M059J (cell line): Measurements from ENCODE around the gene CFL1. TPM values are rescaled to one million over a fixed set of nuclear protein-coding genes. Genes with fewer than 3 reads are reported as not detected.
A peak's percentile ranks its signal among the peaks of the same experiment; 100 is the strongest.

Experiments
- DNase-seq: peaks from one replicate; pipeline ENCODE4 v3.0.0-alpha.2; 2012; ENCODE audit warnings: low read depth
- total RNA-seq: library from RNA; depleted of rRNA; stranded (reverse); fragments of >200 nt; shearing (Covaris generic); gene quantifications from 2 replicates; pipeline ENCODE4 v1.2.3, GENCODE V29; 2014

CFL1 gene
- total RNA-seq, 1 experiment from 2014 or later, result 2,276 TPM

- DNase-seq, result peak; percentile 29
Observed at GRCh38 chr11:65870706-65871681, 13.0 kb upstream of the CFL1 start.

- DNase-seq, result no peak
Observed at GRCh38 chr11:65870307-65870658, 12.3 kb upstream of the CFL1 start.

DNA sequence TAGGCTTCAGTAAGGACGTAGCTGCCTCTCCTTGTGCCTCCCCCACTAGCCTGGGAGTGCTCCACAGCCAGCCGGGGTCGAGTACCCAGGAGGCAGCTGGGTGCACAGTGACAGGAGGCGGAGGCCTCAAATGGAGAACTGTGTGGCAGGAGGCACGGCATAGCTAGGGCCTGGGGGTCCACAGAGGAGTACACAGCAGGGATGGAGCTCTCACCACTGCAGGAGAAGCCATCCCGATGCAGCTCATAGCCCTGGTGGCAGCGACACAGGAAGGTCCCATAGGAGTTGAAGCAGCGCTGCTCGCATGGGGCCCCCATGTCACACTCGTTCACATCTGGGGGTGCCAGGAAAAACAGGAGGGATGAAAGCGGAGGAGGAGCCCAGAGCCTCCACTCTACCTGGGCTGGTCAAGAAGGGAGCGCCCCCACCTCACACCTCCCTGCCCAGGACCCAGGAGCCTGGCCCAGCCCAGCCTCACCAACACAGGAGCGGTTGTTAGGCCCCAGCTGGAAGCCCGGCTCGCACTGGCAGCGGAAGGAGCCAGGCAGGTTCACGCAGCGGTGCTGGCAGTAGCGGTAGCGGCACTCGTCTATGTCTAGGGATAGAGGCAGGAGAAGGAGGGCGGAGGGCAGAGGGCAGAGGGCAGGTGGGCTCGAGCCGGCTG lies 11.8 kb upstream of the CFL1 start:
- DNase-seq, result no peak

DNA sequence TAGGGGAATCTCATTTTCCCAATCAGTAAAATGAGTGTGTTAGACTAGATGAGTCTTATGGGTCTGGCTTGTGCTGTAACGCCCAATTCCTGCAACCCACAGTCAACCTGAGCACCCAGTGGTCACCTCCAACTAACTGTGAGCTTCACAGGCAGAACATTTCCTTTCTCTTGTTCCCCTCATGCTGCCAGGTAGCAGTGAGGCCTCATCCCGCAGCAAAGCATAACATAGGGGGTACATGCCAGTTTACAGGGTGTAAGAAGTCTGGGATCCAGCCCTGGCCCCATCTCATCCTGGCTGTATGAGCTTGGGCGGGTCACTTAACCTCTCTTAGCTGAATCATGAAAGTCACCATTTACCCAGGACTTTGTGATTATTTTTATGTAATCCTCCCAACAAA lies 10.9 kb upstream of the CFL1 start:
- no peak for DNase-seq

DNA sequence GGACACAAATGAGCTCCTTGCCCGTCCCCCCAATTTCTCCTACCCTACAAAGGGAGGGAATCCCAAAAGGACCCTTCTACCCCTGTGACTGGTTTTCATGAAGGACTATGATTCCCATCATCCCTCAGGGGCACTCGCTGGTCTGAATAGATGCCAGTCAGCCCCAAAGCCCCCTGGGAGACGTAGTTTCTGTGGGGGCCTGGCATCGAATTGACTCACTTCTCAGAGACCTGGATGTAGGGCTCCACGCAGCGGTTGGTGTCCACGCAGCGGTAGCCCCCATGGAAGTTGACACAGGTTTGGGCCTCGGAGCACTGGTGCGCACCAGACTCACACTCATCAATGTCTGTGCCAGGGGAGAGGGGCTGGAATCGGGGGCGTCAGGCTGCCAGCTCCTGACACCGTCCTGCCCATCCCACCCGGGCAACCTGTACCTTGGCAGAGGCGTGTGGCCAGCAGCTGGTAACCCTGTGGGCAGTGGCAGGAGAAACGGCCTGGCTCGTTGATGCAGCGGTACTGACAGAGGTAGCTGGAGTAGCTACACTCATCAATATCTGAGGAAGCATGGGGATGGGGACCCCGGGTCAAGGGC lies 10.2 kb upstream of the CFL1 start:
- peak; percentile 47 for DNase-seq

GRCh38 chr11:65867284-65868071 lies 9.5 kb upstream of the CFL1 start:
- DNase-seq, result no peak

DNA sequence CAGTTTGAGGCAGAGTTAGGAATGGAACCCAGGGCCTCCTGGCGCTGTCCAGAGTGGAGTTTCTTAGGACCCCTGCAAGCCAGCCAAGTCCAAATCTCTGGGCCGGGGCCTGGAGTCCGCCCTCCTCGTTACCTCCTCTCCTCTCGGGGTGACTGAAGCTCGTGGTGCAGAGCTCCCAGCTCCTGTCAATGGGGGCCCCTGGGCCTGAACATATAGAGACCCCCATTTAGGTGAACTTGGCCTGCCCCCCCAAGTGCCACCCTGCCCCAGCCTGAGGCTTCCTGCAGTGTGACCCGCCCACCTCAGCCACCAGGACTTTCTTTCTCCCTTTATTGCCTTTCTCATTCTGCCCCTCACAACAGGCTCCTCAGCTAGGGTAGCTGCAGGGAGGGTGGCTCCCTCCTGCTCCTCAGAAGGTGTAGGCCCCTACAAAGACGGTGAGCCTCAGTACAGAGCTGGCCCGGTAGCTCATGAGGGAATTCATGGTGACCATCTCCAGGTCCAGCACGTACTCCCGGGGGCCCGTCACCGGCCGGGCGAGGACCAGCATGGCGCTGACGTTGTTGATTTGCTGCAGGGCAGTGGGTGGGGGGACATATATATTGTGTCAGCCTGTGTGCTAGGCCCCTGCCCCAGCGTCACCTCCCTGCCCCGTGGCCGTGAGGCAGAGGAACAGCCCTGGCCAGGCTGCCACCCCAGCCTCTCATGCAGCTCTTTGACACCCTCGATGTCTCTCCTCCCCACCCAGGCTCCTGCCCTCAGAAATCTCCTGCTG lies 8.7 kb upstream of the CFL1 start:
- no peak for DNase-seq

DNA sequence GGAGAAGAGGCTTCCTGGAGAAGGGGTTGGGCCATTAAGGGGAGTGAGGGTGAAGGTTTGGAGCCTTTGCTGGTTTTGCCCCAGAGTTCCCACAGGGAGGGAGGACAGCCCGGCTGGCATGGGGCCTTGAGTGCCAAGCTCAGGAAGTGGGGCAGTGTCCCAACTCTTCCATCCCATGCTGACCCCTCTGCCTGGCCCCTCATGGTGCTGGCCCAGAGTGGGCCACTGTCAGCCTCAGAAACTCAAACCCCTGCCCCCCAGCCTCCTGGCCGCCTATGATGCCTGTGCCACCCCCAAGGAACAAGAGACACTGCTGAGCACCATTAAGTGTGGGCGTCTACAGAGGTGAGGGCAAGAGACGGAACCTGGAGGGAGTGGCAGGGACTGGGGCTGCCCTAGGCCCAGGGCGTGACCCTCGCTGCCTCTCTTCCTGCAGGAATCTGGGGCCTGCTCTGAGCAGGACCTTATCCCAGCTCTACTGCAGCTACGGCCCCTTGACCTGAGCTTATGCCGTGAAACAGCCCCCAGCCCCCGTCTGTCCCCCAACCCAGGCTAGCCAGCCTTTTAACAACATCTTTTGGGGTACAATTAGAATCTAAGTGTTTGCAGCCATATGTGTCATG lies 7.7 kb upstream of the CFL1 start:
- DNase-seq, result no peak

GRCh38 chr11:65864706-65865471 lies 6.9 kb upstream of the CFL1 start:
- no peak for DNase-seq

GRCh38 chr11:65863889-65864705 lies 6.1 kb upstream of the CFL1 start:
- no peak for DNase-seq

- no peak for DNase-seq
Observed at GRCh38 chr11:65862941-65863888, 5.2 kb upstream of the CFL1 start.

DNA sequence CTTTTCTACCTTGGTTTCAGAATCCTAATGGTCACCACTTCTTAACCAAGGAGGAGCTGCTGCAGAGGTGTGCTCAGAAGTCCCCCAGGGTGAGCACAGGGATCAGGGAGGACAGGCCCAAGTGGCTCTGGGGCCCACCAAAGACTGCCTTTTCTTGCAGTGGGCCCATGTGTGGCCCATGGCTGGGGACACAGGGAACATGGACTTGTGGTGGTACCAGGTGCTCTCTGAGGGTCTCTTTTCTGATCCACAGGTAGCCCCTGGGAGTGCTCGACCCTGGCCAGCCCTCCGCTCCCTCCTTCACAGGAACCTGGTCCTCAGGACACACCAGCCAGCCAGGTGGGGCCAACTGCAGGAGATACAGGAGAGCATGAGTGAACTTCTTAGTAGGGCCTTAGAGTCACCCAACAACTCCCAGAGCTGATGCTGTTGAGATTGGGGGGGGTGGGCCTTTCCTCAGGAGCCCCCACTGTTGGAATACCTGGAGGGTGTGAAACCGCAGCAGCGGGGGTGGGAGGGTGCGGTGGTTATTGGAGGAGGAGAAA lies 4.3 kb upstream of the CFL1 start:
- DNase-seq, result no peak

- DNase-seq, result no peak
Observed at GRCh38 chr11:65861533-65862183, 3.7 kb upstream of the CFL1 start.

- DNase-seq, result peak; percentile 38
Observed at GRCh38 chr11:65861165-65861505, 3.2 kb upstream of the CFL1 start.

GRCh38 chr11:65860278-65861164 lies 2.5 kb upstream of the CFL1 start, which contains the start of gene MUS81:
MUS81 (plus strand) TSS chr11:65860433; CDS start chr11:65860754, 321 bp downstream.
- peak; percentile 99 for DNase-seq

GRCh38 chr11:65859812-65860277 lies 1.9 kb upstream of the CFL1 start:
- no peak for DNase-seq
